ENCODE data around the gene OR10A4.
"Not testable (repeated sequence)": the region's sequence is repeated elsewhere in the genome, so short reads cannot be mapped to it uniquely, and the experiment has no call there.

The OR10A4 gene

GRCh38 chr11:6900327-6900999 lies 24.0 kb downstream of the OR10A4 start:
- no peak for DNase-seq

- DNase-seq = not testable (repeated sequence)
Observed at GRCh38 chr11:6904804-6905203, 28.4 kb downstream of the OR10A4 start.

DNA sequence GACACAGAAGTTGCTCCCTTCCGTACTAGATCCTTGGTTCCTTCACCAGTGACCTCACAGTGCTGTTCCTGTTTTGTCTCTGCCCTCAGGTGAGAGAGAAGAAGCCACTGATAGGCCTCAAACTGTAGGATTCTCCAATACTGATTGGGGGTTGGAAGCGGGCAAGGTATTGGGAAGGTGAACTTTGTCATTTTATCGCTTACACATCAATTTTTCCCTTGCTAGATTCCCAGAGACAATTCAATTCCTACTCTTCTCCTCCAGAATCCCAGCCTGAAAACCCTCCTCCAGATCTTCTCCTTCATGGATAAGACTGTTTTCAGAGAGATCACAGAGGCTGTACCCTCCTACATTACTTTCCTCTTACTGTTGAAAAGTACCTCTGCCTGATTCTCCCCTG lies 35.0 kb downstream of the OR10A4 start:
- no peak for DNase-seq

DNA sequence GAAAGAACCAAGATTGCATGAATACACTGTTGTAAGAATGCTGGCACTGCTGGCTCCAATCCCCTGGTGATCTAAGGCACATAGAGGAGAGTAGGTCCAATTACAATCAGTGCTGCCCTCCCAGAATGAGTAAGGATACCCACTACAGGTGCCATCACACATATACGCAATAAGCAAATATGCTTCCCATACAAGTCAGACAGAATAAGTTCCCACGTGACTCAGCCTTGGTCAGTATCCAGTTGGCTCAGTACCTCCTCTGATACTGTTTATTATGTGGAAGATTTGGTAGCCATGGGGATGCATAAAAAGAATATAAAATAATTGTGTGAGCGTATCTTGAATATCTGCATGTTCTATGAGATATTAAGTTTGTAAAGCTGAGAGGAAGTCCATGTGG lies 35.5 kb downstream of the OR10A4 start:
- no peak for DNase-seq

DNA sequence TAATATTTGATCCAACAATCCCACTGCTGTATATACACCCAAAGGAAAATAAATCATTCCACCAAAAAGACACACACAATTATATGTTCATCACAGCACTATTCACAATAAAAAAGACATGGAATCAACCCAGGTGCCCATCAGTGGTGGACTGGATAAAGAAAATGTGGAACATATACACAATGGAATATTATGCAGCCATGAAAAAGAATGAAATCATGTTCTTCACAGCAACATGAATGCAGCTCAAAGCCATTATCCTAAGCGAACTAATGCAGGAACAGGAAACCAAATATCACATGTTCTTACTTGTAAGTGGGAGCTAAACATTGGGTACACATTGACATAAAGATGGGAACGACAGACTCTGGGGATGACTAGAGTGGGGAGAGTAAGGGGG lies 43.3 kb downstream of the OR10A4 start:
- DNase-seq = no peak

DNA sequence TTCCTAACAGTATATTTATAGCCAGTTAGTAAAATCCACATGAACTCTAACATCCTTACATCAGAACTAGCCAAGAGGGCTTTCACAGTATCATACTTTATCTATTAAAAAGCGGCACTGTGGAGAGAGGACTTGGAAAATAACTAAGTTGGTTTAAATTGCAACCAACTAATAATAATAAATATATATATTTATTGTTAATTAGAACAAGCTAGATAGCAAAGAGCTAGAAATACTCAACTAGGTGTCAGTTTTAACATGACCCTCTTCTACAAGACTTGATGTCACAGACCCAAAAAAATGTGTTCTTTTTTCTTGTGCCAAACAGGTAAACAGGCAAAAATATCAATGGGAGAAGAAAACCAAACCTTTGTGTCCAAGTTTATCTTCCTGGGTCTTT lies 44.3 kb downstream of the OR10A4 start, which contains the start of gene OR2D3:
TSS of gene OR2D3 (plus strand) at position 301 of the 400 bp plus-strand sequence. CDS start at position 301, 0 bp downstream.
- DNase-seq = no peak

DNA sequence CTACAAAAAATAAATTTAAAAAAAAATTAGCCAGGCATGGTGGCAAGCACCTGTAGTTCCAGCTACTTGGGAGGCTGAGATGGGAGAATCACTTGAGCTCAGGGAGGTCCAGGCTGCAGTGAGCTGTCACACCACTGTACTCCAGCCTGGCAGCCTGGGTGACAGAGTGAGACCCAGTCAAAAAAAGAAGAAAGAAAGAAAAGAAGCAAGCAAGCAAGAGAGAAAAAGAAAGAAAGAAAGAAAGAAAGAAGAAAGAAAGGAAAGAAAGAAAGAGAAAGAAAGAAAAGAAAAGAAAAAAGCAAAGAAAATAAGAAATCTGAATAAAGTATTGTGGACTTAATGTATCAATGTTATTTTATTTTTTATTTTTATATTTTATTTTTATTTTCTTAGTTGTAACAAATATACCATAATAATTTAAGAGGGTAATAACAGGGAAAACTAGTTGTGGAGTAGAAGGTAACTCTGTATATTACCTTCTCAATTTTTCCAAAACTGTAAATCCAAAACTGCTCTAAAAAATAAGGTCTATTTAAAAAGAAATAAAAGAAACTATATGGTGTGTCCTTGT lies 48.7 kb downstream of the OR10A4 start:
- DNase-seq = no peak

GRCh38 chr11:6925636-6926207 lies 49.3 kb downstream of the OR10A4 start:
- DNase-seq = no peak

DNA sequence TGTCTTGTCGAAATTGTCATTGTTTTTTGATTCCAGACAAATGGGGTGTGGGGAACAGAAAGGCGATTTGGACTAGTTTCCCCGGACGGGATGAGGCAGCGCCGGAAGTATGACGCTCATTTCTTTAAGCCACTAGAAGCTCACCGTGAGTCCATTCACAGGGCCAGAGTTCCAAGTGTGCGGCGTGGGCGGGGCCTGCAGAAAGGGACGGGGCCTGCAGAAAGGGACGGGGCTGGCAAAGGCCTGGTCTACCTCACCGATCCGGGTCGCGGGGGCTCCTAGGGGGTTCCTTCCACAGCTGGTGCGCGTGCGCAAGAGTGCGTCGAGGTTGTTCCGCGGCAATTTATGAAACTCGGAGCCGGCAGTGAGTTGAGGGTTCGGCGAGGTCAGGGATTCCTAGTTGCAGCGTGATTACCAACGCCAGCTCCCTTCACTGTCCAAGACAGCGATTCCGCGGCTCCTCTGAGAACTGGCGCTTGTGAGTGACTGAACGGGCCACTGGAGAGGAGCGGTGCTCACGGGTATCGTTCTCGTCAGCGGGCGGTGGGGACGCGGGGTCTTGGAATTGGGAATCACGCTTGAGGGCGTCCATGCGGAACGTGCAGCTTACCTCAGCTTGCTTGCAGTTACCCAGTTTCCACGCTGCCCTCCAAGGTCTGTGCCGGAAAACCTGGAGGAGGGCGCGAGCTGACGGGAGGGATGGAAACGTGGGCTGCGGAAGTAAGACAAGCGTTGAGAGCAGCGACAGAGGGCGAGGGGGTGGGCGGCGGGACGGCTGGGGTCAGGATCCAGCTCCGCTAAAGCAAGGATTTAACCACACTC lies 50.0 kb downstream of the OR10A4 start, which contains the start of gene ZNF215:
TSS of gene ZNF215 (plus strand) at position 219 of the 822 bp plus-strand sequence. CDS start 5,847 bp downstream, outside the sequence.
- DNase-seq = peak; percentile 12

- no peak for DNase-seq
Observed at GRCh38 chr11:6927030-6927617, 50.7 kb downstream of the OR10A4 start.

All from activated gamma-delta T cell treated with Interleukin-2 at 50 U/mL for 16 hours (primary cell).